ENCODE measurements around the gene TM7SF3.
"Not testable (repeated sequence)": the region's sequence is repeated elsewhere in the genome, so short reads cannot be mapped to it uniquely, and the experiment has no call there.

The TM7SF3 gene, protein sequence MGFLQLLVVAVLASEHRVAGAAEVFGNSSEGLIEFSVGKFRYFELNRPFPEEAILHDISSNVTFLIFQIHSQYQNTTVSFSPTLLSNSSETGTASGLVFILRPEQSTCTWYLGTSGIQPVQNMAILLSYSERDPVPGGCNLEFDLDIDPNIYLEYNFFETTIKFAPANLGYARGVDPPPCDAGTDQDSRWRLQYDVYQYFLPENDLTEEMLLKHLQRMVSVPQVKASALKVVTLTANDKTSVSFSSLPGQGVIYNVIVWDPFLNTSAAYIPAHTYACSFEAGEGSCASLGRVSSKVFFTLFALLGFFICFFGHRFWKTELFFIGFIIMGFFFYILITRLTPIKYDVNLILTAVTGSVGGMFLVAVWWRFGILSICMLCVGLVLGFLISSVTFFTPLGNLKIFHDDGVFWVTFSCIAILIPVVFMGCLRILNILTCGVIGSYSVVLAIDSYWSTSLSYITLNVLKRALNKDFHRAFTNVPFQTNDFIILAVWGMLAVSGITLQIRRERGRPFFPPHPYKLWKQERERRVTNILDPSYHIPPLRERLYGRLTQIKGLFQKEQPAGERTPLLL

DNA sequence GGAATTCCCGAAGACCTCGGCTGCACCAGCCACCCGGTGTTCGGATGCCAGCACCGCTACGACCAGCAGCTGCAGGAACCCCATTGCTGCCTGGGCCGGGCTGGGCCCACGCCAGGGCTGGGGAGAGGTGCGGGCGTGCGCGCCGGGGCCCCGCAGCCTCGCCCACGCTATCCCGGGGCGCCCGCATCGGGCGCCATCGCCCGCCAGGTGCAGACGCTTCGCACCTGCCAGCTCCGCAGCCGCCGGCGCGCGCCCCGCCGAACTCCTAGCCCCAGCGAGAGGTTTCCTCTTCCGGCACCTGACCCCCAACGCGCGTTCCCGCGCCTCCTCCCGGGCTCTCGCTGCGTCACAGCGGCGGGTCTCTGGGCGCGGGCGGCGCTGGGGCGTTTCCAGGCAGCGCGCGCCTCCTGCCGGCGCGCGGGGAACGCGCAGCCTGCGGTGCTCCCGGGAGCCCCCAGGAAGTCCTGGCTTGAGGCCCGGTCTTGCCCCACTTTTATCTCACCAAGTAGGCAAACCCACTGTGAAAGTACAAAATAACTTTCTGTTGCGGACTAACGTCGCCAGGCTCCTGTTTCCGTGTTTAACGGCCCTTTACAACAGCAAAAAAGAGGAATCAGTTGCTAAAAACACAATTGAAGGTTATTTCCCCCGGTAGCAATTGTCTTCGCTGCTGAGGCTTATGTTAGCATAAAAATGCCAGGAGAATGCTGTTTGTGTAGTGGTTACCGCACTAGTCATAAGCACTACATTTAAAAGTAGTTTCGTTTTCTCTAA lies at the start of gene TM7SF3:
TM7SF3 (minus strand) TSS at position 300 of the 774 bp plus-strand sequence; CDS start at position 84, 216 bp downstream.
- peak; percentile 89 to 94 for DNase-seq (ENCODE audit: low read depth in 1 of 2, low spot score in 1 of 2)

DNA sequence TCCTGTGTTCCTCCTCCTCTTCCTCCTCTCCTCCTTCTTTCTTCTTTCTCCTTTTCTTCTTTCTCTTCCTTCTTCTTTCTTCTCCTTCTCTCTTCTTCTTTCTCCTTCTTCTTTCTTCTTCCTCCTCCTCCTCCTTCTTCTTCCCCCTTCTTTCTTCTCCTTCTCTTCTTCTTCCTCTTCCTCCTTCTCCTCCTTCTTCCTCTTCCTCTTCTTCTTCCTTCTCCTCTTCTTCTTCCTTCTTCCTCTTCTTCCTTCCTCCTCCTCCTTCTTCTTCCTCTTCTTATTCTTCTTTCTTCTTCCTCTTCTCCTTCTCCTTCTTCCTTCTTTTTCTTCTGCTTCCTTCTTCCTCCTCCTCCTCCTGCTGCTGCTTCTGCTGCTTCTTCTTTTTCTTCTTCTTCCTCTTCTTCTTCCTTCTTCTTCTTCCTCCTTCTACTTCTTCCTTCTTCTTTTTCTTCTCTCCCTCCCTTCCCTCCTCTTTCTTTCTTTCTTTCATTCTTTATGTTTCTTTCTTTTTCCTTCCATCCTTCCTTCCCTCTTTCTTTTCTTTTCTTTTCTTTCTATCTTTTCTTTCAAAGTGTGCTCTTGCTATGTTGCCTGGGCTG lies 49.2 kb upstream of the TM7SF3 start:
- no peak for DNase-seq (ENCODE audit: low read depth in 1 of 2, low spot score in 1 of 2)

DNA sequence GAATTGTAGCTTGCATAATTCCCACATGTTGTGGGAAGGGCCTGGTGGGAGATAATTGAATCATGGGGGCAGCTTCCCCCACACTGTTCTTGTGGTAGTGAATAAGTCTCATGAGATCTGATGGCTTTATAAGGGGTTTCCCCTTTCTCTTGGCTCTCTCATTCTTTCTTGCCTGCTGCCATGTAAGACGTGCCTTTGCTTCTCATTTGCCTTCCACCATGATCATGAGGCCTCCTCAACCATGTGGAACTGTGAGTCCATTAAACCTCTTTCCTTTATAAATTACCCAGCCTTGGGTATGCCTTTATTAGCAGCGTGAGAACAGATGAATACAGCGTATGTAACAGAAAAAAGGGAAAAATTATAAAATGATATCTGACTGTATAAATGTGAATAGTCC lies 47.1 kb upstream of the TM7SF3 start:
- DNase-seq (ENCODE audit: low read depth in 1 of 2, low spot score in 1 of 2), result no peak

DNA sequence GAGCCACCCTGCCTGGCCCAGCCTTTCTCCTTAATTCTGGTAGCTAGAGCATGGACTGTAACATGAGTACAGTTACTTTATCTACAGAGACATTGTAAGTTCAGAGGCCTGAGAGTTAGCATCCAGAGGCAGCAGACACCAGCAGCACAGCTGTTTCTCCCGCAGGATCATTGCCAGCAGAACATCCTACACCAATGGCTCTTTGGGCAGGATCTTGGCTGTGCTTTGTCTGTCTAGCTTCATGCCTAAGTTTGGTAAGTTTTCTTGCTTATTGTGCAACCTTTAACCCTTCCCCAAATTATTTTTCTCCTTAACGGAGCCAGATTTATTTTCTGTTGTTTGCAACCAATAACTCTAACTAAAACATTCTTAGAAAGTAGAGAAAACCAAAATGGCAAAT lies 46.6 kb upstream of the TM7SF3 start:
- DNase-seq (ENCODE audit: low read depth in 1 of 2, low spot score in 1 of 2), result no peak

DNA sequence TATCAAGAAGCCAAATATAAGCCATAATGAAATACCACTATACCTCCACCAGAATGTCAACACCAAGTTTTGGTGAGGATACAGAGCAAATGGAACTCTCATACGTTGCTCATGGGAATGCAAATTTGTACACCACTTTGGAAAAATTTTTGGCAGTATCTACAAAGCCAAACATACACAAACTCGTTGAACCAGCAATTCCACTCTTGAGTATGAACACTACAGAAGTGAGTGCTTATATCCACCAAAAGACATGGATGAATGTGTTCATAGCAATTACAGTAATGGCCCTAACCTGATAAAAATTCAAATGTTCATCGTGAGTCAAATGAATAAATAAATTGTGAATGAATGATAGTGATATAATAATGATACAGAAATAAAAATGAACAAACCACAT lies 43.4 kb upstream of the TM7SF3 start:
- no peak for DNase-seq (ENCODE audit: low read depth in 1 of 2, low spot score in 1 of 2)

DNA sequence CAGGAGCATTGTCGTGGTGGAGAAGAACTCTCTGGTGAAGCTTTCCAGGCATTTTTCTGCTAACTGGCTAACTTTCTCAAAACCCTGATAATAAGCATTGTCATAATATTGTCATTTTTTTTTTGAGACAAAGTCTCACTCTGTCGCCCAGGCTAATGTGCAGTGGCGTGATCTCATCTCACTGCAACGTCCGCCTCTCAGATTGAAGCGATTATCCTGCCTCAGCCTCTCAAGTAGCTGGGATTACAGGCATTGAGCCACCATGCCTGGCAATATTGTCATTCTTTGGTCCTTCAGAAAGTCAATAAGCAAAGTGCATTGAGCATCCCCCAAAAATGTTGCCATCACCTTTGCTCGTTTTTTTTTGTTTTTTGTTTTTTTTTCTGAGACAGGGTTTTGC lies 41.8 kb upstream of the TM7SF3 start:
- no peak for DNase-seq (ENCODE audit: low read depth in 1 of 2, low spot score in 1 of 2)

DNA sequence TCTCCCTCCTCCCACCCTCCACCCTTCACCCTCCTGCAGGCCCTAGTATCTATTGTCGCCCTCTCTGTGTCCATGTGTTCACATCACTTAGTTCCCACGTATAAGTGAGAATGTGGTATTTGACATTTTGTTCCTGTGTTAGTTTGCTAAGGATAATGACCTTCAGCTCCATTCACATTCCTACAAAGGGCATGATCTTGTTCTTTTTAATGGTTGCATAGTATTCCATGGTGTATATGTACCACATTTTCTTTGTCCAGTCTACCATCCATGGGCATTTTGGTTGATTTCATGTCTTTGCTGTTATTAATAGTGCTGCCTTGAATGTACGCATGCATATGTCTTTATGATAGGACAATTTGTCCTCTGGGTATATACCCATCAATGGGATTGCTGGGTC lies 38.6 kb upstream of the TM7SF3 start:
- no peak for DNase-seq (ENCODE audit: low read depth in 1 of 2, low spot score in 1 of 2)

DNA sequence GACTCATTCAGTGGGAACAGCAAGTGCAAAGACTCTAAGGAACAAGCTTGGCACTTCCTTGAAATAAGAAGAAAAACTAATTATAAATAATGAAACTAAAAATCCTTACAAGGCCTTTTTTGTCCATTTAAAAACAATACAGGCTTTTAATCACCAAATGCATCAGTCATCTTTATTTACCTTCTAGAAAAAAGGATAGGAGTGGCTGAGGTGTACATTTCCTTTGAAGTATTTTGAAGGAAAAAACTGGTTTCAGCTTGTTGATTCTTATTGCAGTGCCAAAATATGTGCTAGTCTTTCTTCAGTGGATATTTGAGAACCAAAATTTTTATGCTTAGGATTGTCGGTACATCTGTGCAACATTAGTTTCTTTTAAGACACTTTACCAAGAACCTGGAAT lies 38.0 kb upstream of the TM7SF3 start:
- DNase-seq (ENCODE audit: low read depth in 1 of 2, low spot score in 1 of 2), result no peak

DNA sequence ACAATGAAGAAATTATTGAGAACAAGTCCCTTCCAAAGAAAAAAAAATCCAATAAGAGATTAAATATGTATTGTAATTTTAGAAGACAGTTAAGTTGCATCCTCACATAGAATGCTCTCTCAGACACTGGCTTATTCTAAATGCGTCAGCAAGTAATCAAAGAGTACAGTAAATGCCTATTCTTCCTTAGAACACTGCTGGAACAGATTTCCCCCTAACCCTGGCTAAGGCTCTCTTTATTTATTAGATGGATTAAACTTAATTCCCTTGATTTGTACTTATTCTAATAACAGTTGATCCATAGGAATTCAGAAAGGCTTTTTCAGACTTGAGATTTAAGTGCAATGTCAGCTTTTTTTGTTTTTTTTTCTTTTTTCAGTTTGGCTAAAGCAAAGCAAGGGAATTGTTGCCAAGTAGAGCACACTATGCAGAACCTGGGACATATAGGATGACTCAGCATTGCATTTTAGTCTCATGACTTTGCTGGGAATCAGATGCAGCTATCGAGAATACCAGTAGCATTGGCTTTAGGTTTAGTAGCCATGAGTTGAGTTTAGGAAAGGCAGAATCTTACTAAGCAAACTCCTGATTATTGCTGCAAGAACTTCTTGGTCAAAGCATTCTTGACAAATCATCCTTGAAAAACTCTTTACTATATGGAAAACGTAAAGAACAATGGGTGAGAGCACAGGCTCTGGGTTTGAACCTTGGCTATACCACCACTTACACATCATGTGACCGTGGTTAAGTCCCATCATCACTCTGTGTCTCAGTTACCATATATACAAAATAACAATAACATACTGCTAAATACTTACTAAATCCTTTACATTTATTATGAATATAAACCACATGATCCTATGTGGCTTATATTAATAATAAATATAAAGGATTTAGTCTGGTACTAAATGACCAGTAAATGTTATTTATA lies 34.9 kb upstream of the TM7SF3 start:
- no peak for DNase-seq (ENCODE audit: low read depth in 1 of 2, low spot score in 1 of 2)

DNA sequence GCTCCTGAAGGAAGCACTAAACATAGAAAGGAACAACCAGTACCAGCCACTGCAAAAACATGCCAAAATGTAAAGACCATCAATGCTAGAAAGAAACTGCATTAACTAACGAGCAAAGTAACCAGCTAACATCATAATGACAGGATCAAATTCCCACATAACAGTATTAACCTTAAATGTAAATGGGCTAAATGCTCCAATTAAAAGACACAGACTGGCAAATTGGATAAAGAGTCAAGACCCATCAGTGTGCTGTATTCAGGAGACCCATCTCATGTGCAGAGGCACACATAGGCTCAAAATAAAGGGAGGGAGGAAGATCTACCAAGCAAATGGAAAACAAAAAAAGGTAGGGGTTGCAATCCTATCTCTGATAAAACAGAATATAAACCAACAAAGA lies 27.8 kb upstream of the TM7SF3 start:
- not testable (repeated sequence) for DNase-seq (ENCODE audit: low read depth in 1 of 2, low spot score in 1 of 2)

DNA sequence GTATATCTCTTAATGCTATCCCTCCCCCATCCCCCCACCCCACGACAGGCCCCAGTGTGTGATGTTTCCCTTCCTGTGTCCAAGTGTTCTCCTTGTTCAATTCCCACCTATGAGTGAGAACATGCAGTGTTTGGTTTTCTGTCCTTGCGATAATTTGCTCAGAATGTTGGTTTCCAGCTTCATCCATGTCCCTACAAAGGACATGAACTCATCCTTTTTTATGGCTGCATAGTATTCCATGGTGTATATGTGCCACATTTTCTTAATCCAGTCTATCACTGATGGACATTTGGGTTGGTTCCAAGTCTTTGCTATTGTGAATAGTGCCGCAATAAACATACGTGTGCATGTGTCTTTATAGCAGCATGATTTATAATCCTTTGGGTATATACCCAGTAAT lies 26.5 kb upstream of the TM7SF3 start:
- DNase-seq (ENCODE audit: low read depth in 1 of 2, low spot score in 1 of 2), result not testable (repeated sequence)

DNA sequence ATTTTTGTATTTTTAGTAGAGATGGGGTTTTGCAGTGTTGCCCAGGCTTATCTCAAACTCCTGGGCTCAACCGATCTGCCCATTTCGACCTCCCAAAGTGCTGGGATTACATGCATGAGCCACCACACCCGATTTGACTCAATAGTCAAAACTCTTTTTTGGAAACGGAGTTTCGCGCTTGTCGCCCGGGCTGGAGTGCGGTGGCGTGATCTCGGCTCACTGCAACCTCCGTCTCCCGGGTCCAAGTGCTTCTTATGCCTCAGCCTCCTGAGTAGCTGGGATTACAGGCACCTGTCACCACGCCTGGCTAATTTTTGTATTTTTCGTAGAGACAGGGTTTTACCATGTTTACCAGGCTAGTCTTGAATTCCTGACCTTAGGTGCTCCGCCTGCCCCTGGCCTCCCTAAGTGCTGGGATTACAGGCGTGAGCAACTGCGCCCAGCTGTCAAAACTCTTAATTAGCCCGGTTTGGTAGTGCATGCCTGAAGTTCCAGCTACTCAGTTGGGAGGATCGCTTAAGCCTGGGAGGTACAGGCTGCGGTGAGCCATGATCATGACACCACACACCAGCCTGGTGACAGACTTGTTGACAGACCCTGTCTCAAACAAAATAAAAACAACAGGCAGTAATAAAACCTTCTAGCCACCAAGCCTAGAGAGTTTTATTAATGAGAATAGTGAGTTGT lies 20.6 kb upstream of the TM7SF3 start:
- DNase-seq (ENCODE audit: low read depth in 1 of 2, low spot score in 1 of 2), result no peak

DNA sequence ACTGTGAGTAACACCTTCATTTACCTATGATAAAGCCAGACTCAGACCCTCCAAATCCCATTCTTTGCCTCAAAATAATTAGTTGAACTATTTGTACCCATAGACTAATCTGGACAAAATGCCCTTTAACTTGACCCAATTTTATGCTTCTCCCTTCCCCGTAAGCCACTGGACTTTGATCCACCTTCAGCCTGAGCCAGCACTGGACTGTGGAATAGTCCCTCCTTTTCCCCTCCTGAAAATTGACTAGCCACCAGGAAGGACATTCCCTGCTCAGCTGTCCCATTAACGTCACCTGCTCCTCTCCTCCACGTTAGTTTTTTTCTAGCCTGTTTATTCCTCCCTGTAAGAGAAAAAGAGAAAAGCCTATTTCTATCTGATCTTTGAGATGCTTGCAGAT lies 18.5 kb upstream of the TM7SF3 start:
- no peak for DNase-seq (ENCODE audit: low read depth in 1 of 2, low spot score in 1 of 2)

DNA sequence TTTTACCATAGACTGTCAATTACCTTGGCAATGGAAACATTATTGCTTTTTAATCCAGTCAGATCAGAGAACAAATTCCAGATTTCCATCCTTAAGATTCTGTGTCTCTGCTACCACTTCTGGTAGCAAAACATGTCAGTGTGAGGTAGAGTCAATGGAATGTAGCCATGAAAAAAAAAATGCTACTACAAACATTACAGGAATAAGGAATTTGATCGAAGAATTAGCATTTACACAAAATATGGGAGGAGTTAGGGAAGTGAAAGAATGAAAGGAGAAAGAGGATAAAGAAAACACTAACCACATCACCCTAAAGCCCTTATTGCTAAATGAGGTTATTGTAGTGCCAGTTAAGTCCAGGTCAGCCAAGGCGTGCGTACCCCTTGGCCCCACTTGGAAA lies 17.3 kb upstream of the TM7SF3 start:
- no peak for DNase-seq (ENCODE audit: low read depth in 1 of 2, low spot score in 1 of 2)

DNA sequence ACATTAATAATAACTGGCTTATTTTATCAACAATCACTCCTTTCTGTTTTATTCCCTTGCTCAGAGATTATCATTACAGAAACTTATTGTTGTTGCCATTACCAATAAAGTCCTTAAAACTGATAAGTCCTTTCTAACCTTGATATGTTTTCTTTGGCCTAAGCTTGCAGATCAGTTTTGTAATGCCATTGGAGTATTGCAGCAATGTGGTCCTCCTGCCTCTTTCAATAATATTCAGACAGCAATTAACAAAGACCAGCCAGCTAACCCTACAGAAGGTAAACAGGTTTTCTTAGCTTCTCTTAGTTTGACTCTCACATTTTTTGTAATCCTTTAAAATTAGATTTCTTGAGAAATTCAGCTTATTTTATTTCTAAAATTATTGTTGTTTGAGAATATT lies 12.1 kb upstream of the TM7SF3 start:
- no peak for DNase-seq (ENCODE audit: low read depth in 1 of 2, low spot score in 1 of 2)

DNA sequence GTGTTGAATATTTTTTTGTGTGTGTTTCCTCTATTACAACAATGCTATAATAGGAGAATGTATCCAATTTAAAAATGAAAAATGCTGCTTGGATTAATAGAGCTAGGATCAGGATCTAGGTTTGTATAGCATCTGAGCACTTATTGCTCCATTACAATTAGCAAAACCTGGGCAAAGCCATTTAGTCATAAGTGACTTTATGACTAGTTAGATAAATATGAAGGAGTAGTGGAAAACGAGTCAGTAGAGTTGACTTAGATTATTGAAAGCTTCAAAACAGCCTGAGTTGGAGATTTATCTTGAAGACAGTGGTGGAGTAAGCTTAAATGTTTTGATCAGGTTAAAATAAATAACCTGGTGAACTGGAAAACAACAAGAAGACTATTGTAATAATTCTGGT lies 10.9 kb upstream of the TM7SF3 start:
- no peak for DNase-seq (ENCODE audit: low read depth in 1 of 2, low spot score in 1 of 2)

DNA sequence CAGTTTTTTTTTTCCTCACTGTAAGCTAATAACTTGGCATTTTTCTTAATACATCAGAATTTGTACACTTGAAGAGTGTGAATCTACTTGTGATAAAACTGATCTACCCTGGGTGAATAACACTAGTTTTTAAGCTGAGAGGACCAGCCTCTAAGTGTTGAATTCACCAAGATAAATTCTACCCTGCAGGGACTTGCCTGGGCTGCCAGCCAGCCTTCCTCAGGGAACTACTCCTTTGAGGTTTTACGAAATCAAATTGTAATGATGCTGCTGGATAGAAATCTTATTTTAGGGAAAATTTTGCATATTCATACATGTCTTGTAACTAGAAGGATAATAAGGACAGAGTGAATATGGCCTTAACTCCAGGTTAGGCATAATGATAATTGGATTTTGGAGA lies 10.1 kb upstream of the TM7SF3 start:
- DNase-seq (ENCODE audit: low read depth in 1 of 2, low spot score in 1 of 2), result no peak

DNA sequence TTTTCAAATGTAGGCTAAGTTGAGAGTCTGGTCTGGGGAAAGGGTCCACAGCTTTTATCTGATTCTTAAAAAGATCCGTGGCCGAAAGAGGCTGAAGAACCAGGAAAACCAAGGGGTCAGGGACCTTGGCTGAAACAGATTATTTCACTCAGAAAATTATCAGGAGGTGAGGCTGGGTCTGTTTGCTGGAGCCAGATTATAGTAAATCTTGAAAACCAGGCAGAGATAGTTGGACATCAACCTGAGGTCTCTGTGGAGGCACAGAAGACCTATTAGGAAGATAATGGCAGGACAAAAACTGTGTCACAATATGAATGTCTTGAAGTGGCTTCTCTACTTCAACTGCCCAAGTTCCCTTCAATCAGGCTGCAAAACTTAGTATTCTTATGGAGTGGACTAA lies 6.6 kb upstream of the TM7SF3 start:
- DNase-seq (ENCODE audit: low read depth in 1 of 2, low spot score in 1 of 2), result no peak

DNA sequence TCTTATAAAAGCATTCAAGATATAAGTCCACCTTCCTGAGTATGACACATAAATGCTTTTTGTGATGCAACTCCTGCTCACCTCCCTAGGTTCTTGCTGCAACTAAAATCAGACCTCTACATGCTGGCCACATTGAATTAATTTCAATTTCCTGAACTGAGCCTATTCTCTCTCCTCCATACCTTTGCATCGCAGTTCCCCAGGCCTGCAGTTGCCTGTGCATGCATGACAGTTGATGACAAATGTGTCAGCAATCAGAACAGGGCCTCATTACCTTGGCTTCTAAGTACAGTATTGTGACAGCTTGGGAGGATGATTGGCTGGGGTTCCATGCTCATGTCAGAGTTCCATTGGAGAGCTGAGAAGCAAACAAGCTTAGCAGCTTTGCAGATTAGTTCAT lies 3.9 kb upstream of the TM7SF3 start:
- no peak for DNase-seq (ENCODE audit: low read depth in 1 of 2, low spot score in 1 of 2)

DNA sequence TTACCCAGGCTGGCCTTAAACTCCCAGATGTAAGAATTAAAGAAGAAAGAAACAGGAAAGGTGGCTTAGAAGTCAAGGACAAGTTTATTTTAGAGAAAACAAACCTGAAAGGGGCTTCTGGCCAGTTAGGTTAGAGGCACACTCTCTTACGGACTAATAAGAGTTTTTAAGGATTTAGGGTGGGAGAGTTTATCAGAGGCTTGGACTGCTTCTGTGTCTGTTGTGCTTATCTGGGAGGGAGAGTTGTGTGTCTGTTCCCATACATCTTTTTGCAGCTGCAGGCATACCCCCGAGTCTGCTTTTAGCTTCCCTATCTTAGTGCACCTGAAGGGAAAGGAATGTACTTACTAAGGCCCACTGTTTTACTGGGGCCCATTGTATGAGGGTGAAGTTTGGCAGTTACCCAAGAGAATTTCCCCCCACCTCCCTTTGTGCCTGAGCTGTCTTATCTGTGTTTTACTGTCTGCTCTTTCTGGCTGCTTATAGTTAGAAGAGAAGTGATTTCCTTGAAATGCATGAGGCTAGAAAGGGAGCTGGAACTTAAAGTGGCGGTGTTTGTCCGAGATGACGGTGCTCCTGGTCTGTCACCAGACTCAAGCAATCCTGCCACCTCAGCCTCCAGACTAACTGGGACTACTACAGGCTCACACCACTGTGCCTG lies 3.1 kb upstream of the TM7SF3 start:
- DNase-seq (ENCODE audit: low read depth in 1 of 2, low spot score in 1 of 2), result not testable (repeated sequence)
